ENCODE measurements around the gene FRYL.

GRCh38 chr4:48699475-48699874 is 80.6 kb downstream of the FRYL start:
- TF ChIP-seq CTCF (IDR thresholded peaks at IDR 0.05; ENCODE audit: control extremely low read depth in 1 of 3, insufficient read depth in 1 of 3, low read depth in 1 of 3, low read length in 3 of 3) (no peak), POLR2A (IDR thresholded peaks at IDR 0.05; ENCODE audit: control extremely low read depth in 1 of 2, low read depth in 2 of 2, low read length in 2 of 2) (no peak), EZH2 (IDR thresholded peaks at IDR 0.05; ENCODE audit: low read depth, low read length, severe bottlenecking) (no peak), CHD1 (IDR thresholded peaks at IDR 0.05; ENCODE audit: low read depth, low read length) (no peak), EP300 (IDR thresholded peaks at IDR 0.05; ENCODE audit: borderline replicate concordance in 1 of 2, low read depth in 2 of 2, low read length in 2 of 2) (no peak), SIN3A (conservative IDR thresholded peaks at IDR 0.05 in 1 of 2, IDR thresholded peaks at IDR 0.05 in 1 of 2; ENCODE audit: low read depth in 1 of 2, low read length in 2 of 2) (no peak), NANOG (IDR thresholded peaks at IDR 0.05; ENCODE audit: insufficient read depth, low read depth, low read length, poor library complexity, severe bottlenecking) (no peak), RFX5 (IDR thresholded peaks at IDR 0.05; ENCODE audit: borderline replicate concordance, low read depth, low read length) (no peak), TBP (IDR thresholded peaks at IDR 0.05; ENCODE audit: low read depth, low read length) (no peak), SIRT6 (IDR thresholded peaks at IDR 0.05; ENCODE audit: low read length) (no peak), KDM4A (IDR thresholded peaks at IDR 0.05; ENCODE audit: low read depth, low read length, severe bottlenecking) (no peak), POLR2AphosphoS5 (IDR thresholded peaks at IDR 0.05; ENCODE audit: low read depth, low read length) (no peak), TEAD4 (IDR thresholded peaks at IDR 0.05; ENCODE audit: low read depth, low read length) (no peak)

Data from H1 (cell line).